Measurements from ENCODE around the gene ELAVL4. TPM values are rescaled to one million over a fixed set of nuclear protein-coding genes. Genes with fewer than 3 reads are reported as not detected.

Gene ELAVL4
- polyA plus RNA-seq, 1 donor from 2014 or later = 105 TPM

GRCh38 chr1:50147191-50147850 lies 38.6 kb downstream of the ELAVL4 start:
- H3K9ac ChIP-seq (ENCODE audit: low read length) = no peak overlapping the region
- H3K36me3 ChIP-seq (ENCODE audit: insufficient read depth, low read length) = no peaks in the 10 kb centered on the region
- no peaks in the 10 kb centered on the region for H4K20me1 ChIP-seq (ENCODE audit: insufficient read depth)
- TF ChIP-seq TAF1 (IDR thresholded peaks at IDR 0.05; ENCODE audit: low read depth) (no peak), MXI1 (conservative IDR thresholded peaks at IDR 0.05; ENCODE audit: poor library complexity, severe bottlenecking) (no peak), EP300 (conservative IDR thresholded peaks at IDR 0.05; ENCODE audit: poor library complexity, severe bottlenecking) (no peak), POLR2AphosphoS5 (IDR thresholded peaks at IDR 0.05) (no peak), REST (IDR thresholded peaks at IDR 0.05; ENCODE audit: borderline replicate concordance) (no peak), CTCF (IDR thresholded peaks at IDR 0.05; ENCODE audit: poor library complexity, severe bottlenecking) (no peak), RAD21 (conservative IDR thresholded peaks at IDR 0.05) (no peak), EZH2 (IDR thresholded peaks at IDR 0.05; ENCODE audit: borderline replicate concordance, insufficient read depth, low read length, poor library complexity, severe bottlenecking) (no peak), SMC3 (conservative IDR thresholded peaks at IDR 0.05; ENCODE audit: poor library complexity) (no peak)
- H3F3A ChIP-seq (ENCODE audit: insufficient read depth, low read length, poor library complexity, severe bottlenecking) = no peaks in the 10 kb centered on the region
- H3K4me2 ChIP-seq (ENCODE audit: low read length) = no peak overlapping the region
- H3K79me2 ChIP-seq (replicated peaks; ENCODE audit: insufficient read depth, low read length) = no peaks in the 10 kb centered on the region
- no peaks in the 10 kb centered on the region for H3K9me2 ChIP-seq (ENCODE audit: insufficient read depth, low read length)
- H3K27ac ChIP-seq (ENCODE audit: low read length) = no peak overlapping the region
- no peak overlapping the region for H2AFZ ChIP-seq (ENCODE audit: low read depth, low read length)
- no peak overlapping the region for H3K4me3 ChIP-seq (ENCODE audit: low read length)
- H3K9me3 ChIP-seq (ENCODE audit: low read length) = no peaks in the 10 kb centered on the region
- H3K27me3 ChIP-seq (ENCODE audit: insufficient read depth, low read depth, low read length) = no peaks in the 10 kb centered on the region

GRCh38 chr1:50148142-50148923 lies 39.6 kb downstream of the ELAVL4 start:
- no peak overlapping the region for H3K4me2 ChIP-seq (ENCODE audit: low read length)
- no peaks in the 10 kb centered on the region for H3K36me3 ChIP-seq (ENCODE audit: insufficient read depth, low read length)
- no peaks in the 10 kb centered on the region for H4K20me1 ChIP-seq (ENCODE audit: insufficient read depth)
- no peak overlapping the region for H2AFZ ChIP-seq (ENCODE audit: low read depth, low read length)
- no peak overlapping the region for H3K9ac ChIP-seq (ENCODE audit: low read length)
- H3K4me3 ChIP-seq (ENCODE audit: low read length) = no peak overlapping the region
- no peaks in the 10 kb centered on the region for H3K79me2 ChIP-seq (replicated peaks; ENCODE audit: insufficient read depth, low read length)
- H3K27ac ChIP-seq (ENCODE audit: low read length) = no peak overlapping the region
- H3F3A ChIP-seq (ENCODE audit: insufficient read depth, low read length, poor library complexity, severe bottlenecking) = no peaks in the 10 kb centered on the region
- no peaks in the 10 kb centered on the region for H3K27me3 ChIP-seq (ENCODE audit: insufficient read depth, low read depth, low read length)
- H3K9me2 ChIP-seq (ENCODE audit: insufficient read depth, low read length) = no peaks in the 10 kb centered on the region
- no peaks in the 10 kb centered on the region for H3K9me3 ChIP-seq (ENCODE audit: low read length)
- no peak for TF ChIP-seq EZH2 (IDR thresholded peaks at IDR 0.05; ENCODE audit: borderline replicate concordance, insufficient read depth, low read length, poor library complexity, severe bottlenecking)
- no peak for TF ChIP-seq REST (IDR thresholded peaks at IDR 0.05; ENCODE audit: borderline replicate concordance)
- no peak for TF ChIP-seq SMC3 (conservative IDR thresholded peaks at IDR 0.05; ENCODE audit: poor library complexity)
- no peak for TF ChIP-seq EP300 (conservative IDR thresholded peaks at IDR 0.05; ENCODE audit: poor library complexity, severe bottlenecking)
- TF ChIP-seq MXI1 (conservative IDR thresholded peaks at IDR 0.05; ENCODE audit: poor library complexity, severe bottlenecking) = no peak
- no peak for TF ChIP-seq CTCF (IDR thresholded peaks at IDR 0.05; ENCODE audit: poor library complexity, severe bottlenecking)
- no peak for TF ChIP-seq TAF1 (IDR thresholded peaks at IDR 0.05; ENCODE audit: low read depth)
- no peak for TF ChIP-seq POLR2AphosphoS5 (IDR thresholded peaks at IDR 0.05)
- TF ChIP-seq RAD21 (conservative IDR thresholded peaks at IDR 0.05) = no peak
